HG02884 (cell line): ENCODE results near the gene MAB21L4.

Source experiments
- ATAC-seq: cut with Tn5 transposase; IDR thresholded peaks from one replicate; pipeline ENCODE4 v1.9.1; 2021; ENCODE audit warnings: mild to moderate bottlenecking, moderate library complexity; ENCODE audit not compliant: unreplicated experiment

The MAB21L4 gene

GRCh38 chr2:240913810-240914644 lies 18.1 kb upstream of the MAB21L4 start:
- no peak for ATAC-seq

GRCh38 chr2:240912878-240913809 lies 17.2 kb upstream of the MAB21L4 start:
- ATAC-seq, result no peak

- ATAC-seq, result no peak
Observed at GRCh38 chr2:240911641-240912265, 15.8 kb upstream of the MAB21L4 start.

GRCh38 chr2:240909216-240909974 lies 13.4 kb upstream of the MAB21L4 start:
- no peak for ATAC-seq

GRCh38 chr2:240906911-240907590 lies 11.1 kb upstream of the MAB21L4 start:
- no peak for ATAC-seq

GRCh38 chr2:240906141-240906910 lies 10.4 kb upstream of the MAB21L4 start, which contains the start of gene CROCC2:
CROCC2 (plus strand) TSS chr2:240906336; CDS start chr2:240906514, 178 bp downstream.
- ATAC-seq, result no peak

- no peak for ATAC-seq
Observed at GRCh38 chr2:240905176-240905781, 9.3 kb upstream of the MAB21L4 start.

GRCh38 chr2:240904216-240905175 lies 8.5 kb upstream of the MAB21L4 start:
- no peak for ATAC-seq

GRCh38 chr2:240903191-240904060 lies 7.5 kb upstream of the MAB21L4 start:
- no peak for ATAC-seq

- no peak for ATAC-seq
Observed at GRCh38 chr2:240902615-240903041, 6.7 kb upstream of the MAB21L4 start.

- no peak for ATAC-seq
Observed at GRCh38 chr2:240901986-240902614, 6.1 kb upstream of the MAB21L4 start.

- ATAC-seq, result no peak
Observed at GRCh38 chr2:240900141-240900860, 4.3 kb upstream of the MAB21L4 start.

GRCh38 chr2:240899468-240899865 lies 3.5 kb upstream of the MAB21L4 start:
- no peak for ATAC-seq

- ATAC-seq, result no peak
Observed at GRCh38 chr2:240898731-240899467, 2.9 kb upstream of the MAB21L4 start.
